Measurements from ENCODE around the gene C1orf94.

The C1orf94 gene

DNA sequence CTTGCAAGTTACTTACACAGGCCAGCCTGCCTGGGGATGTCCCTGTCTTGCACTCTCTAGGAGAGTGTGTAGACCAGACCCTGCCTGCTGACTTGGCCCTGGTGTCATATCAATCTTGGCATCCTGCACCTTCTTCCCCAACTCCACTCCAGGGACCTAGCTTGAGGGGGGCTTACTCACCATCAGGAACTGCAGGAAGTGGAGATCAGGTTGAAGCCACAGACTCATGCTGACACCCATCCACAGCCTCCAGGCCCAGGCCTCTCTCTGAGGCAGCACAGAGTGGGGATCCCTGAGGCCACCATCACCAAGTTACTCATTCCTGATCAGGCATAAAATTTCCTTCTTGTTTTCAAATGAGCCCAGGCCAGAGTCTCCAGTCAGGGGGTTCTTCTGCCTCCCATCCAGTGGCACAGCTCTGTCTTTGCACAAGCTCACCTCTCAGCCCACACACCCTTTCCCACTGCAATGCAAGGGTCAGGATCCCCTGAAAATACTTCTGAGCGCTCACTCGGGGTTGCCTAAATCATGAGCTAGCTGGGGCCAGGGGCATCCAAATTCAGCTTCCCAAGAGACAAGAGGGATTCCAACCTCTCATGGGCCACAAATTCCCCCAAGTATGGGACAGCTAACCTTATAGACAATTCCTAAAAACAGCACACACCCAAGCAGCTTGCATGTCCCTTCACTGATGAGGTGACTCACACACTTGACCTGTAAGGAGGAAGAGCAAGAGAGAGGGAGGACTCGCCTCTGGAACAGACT, 45.1 kb upstream of the C1orf94 start:
- H3K27ac ChIP-seq, result no peak overlapping the region
- TF ChIP-seq, protein P1, sequence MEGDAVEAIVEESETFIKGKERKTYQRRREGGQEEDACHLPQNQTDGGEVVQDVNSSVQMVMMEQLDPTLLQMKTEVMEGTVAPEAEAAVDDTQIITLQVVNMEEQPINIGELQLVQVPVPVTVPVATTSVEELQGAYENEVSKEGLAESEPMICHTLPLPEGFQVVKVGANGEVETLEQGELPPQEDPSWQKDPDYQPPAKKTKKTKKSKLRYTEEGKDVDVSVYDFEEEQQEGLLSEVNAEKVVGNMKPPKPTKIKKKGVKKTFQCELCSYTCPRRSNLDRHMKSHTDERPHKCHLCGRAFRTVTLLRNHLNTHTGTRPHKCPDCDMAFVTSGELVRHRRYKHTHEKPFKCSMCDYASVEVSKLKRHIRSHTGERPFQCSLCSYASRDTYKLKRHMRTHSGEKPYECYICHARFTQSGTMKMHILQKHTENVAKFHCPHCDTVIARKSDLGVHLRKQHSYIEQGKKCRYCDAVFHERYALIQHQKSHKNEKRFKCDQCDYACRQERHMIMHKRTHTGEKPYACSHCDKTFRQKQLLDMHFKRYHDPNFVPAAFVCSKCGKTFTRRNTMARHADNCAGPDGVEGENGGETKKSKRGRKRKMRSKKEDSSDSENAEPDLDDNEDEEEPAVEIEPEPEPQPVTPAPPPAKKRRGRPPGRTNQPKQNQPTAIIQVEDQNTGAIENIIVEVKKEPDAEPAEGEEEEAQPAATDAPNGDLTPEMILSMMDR (IDR thresholded peaks at IDR 0.05; ENCODE audit: low read depth, low read length, missing control alignments), result no peak
- DNase-seq, result no peak
- no peaks in the 10 kb centered on the region for H3K27me3 ChIP-seq (replicated peaks)
- H3K36me3 ChIP-seq (replicated peaks), result no peaks in the 10 kb centered on the region
- in situ Hi-C loops (cut with HindIII; ENCODE audit: low pct_ligation_motif_present, low sequenced_read_pairs), result no loop called here
- no peak overlapping the region for H3K4me3 ChIP-seq (ENCODE audit: low read depth, low read length)

DNA sequence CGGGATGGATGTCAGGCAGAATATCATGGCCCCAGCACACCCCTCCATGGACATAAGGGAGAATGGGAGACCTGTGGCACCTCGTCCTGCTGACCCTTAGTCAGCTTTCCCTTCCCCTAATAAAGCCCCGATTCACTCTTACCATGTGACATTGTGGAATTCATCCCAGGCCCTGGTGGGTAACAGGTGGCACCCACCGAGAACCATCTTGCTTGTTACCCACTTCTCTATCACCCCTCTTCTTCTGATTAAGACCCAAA, 44.6 kb upstream of the C1orf94 start:
- no peak overlapping the region for H3K4me3 ChIP-seq (ENCODE audit: low read depth, low read length)
- in situ Hi-C loops (cut with HindIII; ENCODE audit: low pct_ligation_motif_present, low sequenced_read_pairs), result no loop called here
- TF ChIP-seq, protein P1 (IDR thresholded peaks at IDR 0.05; ENCODE audit: low read depth, low read length, missing control alignments), result no peak

DNA sequence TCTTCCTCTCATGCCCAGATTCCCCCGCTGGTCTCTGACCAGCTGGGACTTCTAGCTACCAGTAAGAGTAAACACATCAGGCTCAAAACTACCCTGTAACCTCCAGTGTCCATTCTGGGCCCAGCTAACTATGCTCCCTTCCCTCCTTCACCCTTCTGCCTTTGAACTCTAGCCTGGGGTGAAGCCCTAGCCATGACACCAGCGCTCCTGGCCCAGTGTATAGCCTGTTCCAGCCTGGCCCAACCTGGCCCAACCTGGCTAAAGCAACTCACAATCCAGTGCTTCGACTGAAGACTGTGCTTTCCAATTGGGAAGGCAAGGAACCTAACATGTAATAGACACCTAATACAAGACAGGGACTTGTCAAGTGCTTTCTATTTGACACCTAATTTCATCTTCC, 39.3 kb upstream of the C1orf94 start:
- Histone ChIP-seq H3K36me3 (replicated peaks) (no peaks in the 10 kb centered on the region), H3K27me3 (replicated peaks) (no peaks in the 10 kb centered on the region), H3K4me3 (ENCODE audit: low read depth, low read length) (no peak overlapping the region), H3K27ac (no peak overlapping the region)
- no peak for DNase-seq
- TF ChIP-seq, protein P1 (IDR thresholded peaks at IDR 0.05; ENCODE audit: low read depth, low read length, missing control alignments), result no peak
- in situ Hi-C loops (cut with HindIII; ENCODE audit: low pct_ligation_motif_present, low sequenced_read_pairs), result no loop called here

More for the DNA sequence above, 44.6 kb upstream of the C1orf94 start:
- no peaks in the 10 kb centered on the region for H3K27me3 ChIP-seq (replicated peaks)
- no peak overlapping the region for H3K27ac ChIP-seq
- no peaks in the 10 kb centered on the region for H3K36me3 ChIP-seq (replicated peaks)
- DNase-seq, result no peak

DNA sequence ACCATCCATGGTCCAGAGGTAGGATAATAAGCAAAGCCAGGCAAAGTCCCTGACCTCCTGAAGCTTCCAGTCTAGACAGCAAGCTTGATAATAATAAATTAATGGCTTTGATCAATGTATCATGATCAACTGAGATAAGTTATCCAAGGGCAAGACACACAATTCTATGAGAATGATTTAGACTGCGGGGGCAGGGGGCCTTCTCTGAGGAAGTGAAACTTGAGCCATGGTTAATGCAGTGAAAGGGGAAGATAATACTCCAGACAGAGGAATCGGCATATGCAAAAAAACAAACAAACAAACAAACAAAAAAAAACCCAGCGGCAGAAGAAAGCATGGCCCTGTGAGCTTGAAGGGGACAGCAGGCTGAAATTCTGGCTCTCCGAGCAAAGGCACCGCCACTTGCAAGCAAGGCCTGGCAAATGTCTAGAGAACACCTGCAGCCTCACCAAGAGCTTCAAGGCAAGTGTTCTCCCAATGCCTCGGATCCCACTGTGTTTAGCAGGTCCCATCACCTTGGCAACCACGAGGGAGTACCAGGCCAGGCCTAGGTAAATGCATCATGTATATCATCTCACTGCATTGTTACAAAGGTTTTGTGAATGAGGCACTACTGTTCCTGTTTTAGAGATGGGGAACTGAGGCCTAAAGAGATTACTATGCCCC, 36.6 kb upstream of the C1orf94 start:
- TF ChIP-seq, protein P1 (IDR thresholded peaks at IDR 0.05; ENCODE audit: low read depth, low read length, missing control alignments), result no peak
- DNase-seq, result no peak
- Histone ChIP-seq H3K4me3 (ENCODE audit: low read depth, low read length) (no peak overlapping the region), H3K27me3 (replicated peaks) (no peaks in the 10 kb centered on the region), H3K36me3 (replicated peaks) (no peaks in the 10 kb centered on the region), H3K27ac (no peak overlapping the region)
- in situ Hi-C loops (cut with HindIII; ENCODE audit: low pct_ligation_motif_present, low sequenced_read_pairs), result no loop called here

DNA sequence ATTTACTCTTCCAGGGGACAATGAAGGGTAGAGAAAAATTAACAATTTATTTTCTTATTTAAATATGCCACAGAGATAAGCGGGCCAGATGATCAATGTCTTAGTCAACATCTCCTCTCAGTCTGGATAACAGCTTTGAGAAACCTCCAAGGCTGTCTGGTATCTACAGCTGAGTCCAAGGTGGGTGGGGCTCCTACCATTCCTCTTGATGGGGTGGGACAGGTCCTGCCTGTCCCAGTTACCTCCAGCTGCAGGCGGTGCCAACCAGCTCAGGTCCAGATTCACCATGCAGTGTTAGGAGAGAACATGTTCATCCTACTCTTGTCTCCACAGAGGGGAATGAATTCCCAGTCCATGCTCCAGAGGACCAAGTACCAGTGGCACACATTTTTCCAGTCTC, 32.7 kb upstream of the C1orf94 start:
- H3K27ac ChIP-seq, result no peak overlapping the region
- DNase-seq, result no peak
- TF ChIP-seq, protein P1 (IDR thresholded peaks at IDR 0.05; ENCODE audit: low read depth, low read length, missing control alignments), result no peak
- no peaks in the 10 kb centered on the region for H3K36me3 ChIP-seq (replicated peaks)
- no peak overlapping the region for H3K4me3 ChIP-seq (ENCODE audit: low read depth, low read length)
- in situ Hi-C loops (cut with HindIII; ENCODE audit: low pct_ligation_motif_present, low sequenced_read_pairs), result no loop called here
- H3K27me3 ChIP-seq (replicated peaks), result no peaks in the 10 kb centered on the region

Data from brain microvascular endothelial cell (primary cell).